ENCODE data around the gene SLC22A3.

Gene SLC22A3

DNA sequence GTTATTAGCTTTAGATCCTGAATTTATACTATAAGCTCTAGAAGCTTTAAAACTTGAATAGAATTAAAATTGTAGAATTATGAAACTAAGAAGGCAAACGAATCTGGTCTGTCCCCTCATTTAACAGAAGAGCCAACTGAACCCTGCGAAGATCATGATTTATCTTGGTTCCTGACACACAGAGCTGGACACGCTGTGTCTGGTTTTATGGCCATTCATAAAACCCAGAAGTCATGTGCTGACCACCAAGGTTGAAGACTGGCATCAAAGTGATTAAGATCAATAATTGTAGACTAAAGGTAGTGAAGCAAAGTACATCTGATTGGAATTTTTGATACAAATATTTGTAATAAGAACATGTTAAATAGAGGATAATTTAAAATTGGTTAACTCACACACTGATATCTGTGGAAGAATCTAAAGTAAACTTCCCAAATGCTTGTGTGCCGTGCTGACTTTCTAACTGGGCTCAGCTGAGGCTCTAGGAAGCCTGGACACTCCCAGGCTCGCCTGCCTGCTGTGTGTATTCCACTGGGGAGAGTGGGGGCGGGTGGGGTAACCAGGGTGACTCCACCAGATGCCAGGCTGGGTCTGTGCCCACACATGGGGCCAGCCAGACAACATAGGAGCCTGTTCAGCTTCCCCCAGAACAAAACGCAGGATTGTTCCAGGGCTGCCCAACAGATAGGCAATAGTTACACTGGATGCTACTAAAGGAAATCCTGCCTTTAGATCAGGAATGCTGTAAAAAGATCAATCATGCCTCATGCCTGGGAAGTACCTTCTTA is 42.1 kb upstream of the SLC22A3 start:
- ChIA-PET CTCF (no interaction called here), POLR2A (no interaction called here)
- TF ChIP-seq LEF1 (IDR thresholded peaks at IDR 0.05; ENCODE audit: borderline replicate concordance) (no peak), ARNT (IDR thresholded peaks at IDR 0.05) (no peak), ZNF384 (IDR thresholded peaks at IDR 0.05) (no peak), TARDBP (IDR thresholded peaks at IDR 0.05) (no peak), FOXA1 (IDR thresholded peaks at IDR 0.05) (no peak), HDGF (IDR thresholded peaks at IDR 0.05; ENCODE audit: borderline replicate concordance) (no peak), L3MBTL2 (conservative IDR thresholded peaks at IDR 0.05) (no peak), ELF4 (IDR thresholded peaks at IDR 0.05) (no peak), SP1 (IDR thresholded peaks at IDR 0.05) (no peak), BHLHE40 (IDR thresholded peaks at IDR 0.05; ENCODE audit: borderline replicate concordance) (no peak), FOXK2 (IDR thresholded peaks at IDR 0.05) (no peak), NFRKB (IDR thresholded peaks at IDR 0.05) (no peak), SUZ12 (IDR thresholded peaks at IDR 0.05) (no peak)
- TF ChIP-seq, protein P1, sequence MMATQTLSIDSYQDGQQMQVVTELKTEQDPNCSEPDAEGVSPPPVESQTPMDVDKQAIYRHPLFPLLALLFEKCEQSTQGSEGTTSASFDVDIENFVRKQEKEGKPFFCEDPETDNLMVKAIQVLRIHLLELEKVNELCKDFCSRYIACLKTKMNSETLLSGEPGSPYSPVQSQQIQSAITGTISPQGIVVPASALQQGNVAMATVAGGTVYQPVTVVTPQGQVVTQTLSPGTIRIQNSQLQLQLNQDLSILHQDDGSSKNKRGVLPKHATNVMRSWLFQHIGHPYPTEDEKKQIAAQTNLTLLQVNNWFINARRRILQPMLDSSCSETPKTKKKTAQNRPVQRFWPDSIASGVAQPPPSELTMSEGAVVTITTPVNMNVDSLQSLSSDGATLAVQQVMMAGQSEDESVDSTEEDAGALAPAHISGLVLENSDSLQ (IDR thresholded peaks at IDR 0.05): no peak
- DNase-seq (ENCODE audit: extremely low spot score): no peak

DNA sequence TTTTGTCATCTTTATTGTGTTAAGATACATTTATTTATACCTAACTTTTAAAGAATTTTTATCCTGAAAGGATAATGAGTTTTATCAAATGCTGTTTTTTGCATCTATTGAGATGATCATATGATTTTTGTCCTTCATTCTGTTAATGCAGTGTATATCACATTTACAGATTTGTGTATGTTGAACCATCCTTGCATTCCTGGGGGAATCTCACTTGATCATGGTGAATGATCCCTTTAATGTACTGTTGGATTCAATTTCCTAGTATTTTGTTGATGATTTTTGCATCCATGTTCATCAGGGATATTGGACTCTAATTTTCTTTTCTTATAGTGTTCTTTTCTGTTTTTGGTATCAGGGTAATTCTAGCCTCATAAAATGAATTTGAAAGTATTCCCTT is 38.5 kb upstream of the SLC22A3 start:
- POLR2A ChIA-PET: no interaction called here
- DNase-seq (ENCODE audit: extremely low spot score): no peak
- CTCF ChIA-PET: no interaction called here
- no peak for TF ChIP-seq L3MBTL2 (conservative IDR thresholded peaks at IDR 0.05)

DNA sequence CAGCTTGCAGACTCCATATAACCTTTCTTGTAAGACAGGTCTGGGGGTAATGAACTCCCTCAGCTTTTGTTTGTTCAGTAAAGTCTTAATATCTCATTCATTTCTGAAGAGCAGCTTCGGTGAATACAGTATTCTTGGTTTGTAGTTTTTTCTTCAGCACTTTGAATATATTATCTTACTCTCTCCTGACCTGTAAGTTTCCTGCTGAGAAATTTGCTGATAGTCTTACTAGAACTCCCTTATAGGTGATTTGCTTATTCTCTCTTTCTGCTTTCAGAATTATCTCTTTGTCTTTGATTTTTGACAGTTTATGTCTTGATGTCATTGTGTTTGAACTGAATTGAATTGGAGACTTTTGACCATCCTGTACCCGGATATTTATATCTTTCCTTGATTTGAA is 35.3 kb upstream of the SLC22A3 start:
- POLR2A ChIA-PET: no interaction called here
- CTCF ChIA-PET: no interaction called here
- no peak for DNase-seq (ENCODE audit: extremely low spot score)
- TF ChIP-seq ZNF384 (IDR thresholded peaks at IDR 0.05) (no peak), FOXA1 (IDR thresholded peaks at IDR 0.05) (no peak), ELF4 (IDR thresholded peaks at IDR 0.05) (no peak), CTBP1 (IDR thresholded peaks at IDR 0.05; ENCODE audit: borderline replicate concordance) (no peak), NFRKB (IDR thresholded peaks at IDR 0.05) (no peak), SP1 (IDR thresholded peaks at IDR 0.05) (no peak)
- TF ChIP-seq, protein P1 (IDR thresholded peaks at IDR 0.05): no peak

DNA sequence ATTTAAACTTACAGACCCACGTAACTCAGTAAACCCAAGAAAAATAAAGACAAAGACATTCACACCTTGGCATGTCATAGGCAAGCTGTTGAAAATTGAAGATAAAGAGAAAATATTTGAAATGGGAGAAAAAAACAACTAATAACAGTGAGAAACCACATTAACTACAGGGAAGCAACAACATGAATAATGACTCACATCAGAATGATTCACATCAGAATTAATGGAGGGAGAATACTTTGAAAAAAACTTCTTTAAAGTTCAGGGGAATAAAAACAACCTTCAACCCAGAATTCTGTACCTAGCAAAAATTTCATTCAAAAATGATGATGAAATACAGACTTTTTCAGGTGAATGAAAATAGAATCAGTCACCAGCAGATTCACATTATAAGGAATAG is 32.9 kb upstream of the SLC22A3 start:
- no peak for DNase-seq (ENCODE audit: extremely low spot score)
- POLR2A ChIA-PET: no interaction called here
- TF ChIP-seq LEF1 (IDR thresholded peaks at IDR 0.05; ENCODE audit: borderline replicate concordance) (no peak), SUZ12 (IDR thresholded peaks at IDR 0.05) (no peak), SP1 (IDR thresholded peaks at IDR 0.05) (no peak), NFRKB (IDR thresholded peaks at IDR 0.05) (no peak), L3MBTL2 (conservative IDR thresholded peaks at IDR 0.05) (no peak), ELF4 (IDR thresholded peaks at IDR 0.05) (no peak), TARDBP (IDR thresholded peaks at IDR 0.05) (no peak), CTBP1 (IDR thresholded peaks at IDR 0.05; ENCODE audit: borderline replicate concordance) (no peak), ZNF384 (IDR thresholded peaks at IDR 0.05) (no peak), ARNT (IDR thresholded peaks at IDR 0.05) (no peak), FOXK2 (IDR thresholded peaks at IDR 0.05) (no peak), FOXA1 (IDR thresholded peaks at IDR 0.05) (no peak), BHLHE40 (IDR thresholded peaks at IDR 0.05; ENCODE audit: borderline replicate concordance) (no peak), FOXM1 (IDR thresholded peaks at IDR 0.05; ENCODE audit: borderline replicate concordance) (no peak), HDGF (IDR thresholded peaks at IDR 0.05; ENCODE audit: borderline replicate concordance) (no peak)
- TF ChIP-seq, protein P1 (IDR thresholded peaks at IDR 0.05): no peak
- CTCF ChIA-PET: no interaction called here

DNA sequence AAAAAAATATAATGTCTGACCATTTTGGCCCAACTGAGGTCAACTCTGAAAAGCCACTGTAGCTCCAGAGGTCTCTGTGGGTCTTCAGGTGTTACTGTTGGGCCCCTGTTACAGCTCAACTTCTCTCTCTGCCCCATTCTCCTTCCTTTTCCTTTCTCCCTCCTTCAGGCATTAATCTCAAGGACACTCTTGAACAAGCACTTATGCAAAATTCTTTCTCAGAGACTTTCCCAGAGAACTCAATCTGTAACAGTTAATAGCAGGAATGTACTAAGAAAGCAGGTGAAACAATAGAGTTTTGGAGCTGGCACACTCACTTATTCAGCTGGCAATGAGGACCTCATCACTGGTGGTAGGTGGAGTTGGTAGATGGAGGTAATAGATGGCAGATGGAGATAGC is 31.9 kb upstream of the SLC22A3 start:
- TF ChIP-seq ELF4 (IDR thresholded peaks at IDR 0.05): no peak
- TF ChIP-seq TARDBP (IDR thresholded peaks at IDR 0.05): no peak
- TF ChIP-seq LEF1 (IDR thresholded peaks at IDR 0.05; ENCODE audit: borderline replicate concordance): no peak
- no peak for TF ChIP-seq FOXM1 (IDR thresholded peaks at IDR 0.05; ENCODE audit: borderline replicate concordance)
- TF ChIP-seq FOXA1 (IDR thresholded peaks at IDR 0.05): no peak
- TF ChIP-seq ARNT (IDR thresholded peaks at IDR 0.05): no peak
- TF ChIP-seq FOXK2 (IDR thresholded peaks at IDR 0.05): no peak
- no peak for TF ChIP-seq CTBP1 (IDR thresholded peaks at IDR 0.05; ENCODE audit: borderline replicate concordance)

DNA sequence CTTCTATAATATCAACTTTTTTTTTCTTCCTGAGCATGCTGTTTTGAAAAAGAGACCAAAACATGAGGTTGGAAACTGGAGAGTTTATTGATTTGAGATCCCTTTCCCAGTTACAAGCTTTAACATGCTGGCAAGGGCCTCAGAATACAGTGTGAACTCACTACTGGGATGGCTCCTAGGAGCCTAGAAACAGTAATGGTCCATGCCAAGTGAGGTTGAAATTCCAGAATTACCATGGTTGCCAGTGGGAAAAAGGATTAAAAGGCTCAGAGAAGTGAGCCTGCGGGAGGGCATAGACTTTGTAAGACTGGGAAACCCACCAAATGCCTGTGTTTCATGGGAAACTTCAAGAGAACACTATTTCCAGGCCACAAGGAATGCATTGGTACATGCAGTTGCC is 28.9 kb upstream of the SLC22A3 start:
- TF ChIP-seq, protein P1 (IDR thresholded peaks at IDR 0.05): no peak
- no peak for TF ChIP-seq FOXK2 (IDR thresholded peaks at IDR 0.05)
- no peak for TF ChIP-seq SP1 (IDR thresholded peaks at IDR 0.05)
- no peak for TF ChIP-seq BHLHE40 (IDR thresholded peaks at IDR 0.05; ENCODE audit: borderline replicate concordance)
- no peak for TF ChIP-seq FOXA1 (IDR thresholded peaks at IDR 0.05)
- TF ChIP-seq TARDBP (IDR thresholded peaks at IDR 0.05): no peak
- TF ChIP-seq NFRKB (IDR thresholded peaks at IDR 0.05): no peak
- no peak for DNase-seq (ENCODE audit: extremely low spot score)
- ChIA-PET CTCF (no interaction called here), POLR2A (no interaction called here)

More for the DNA sequence above, 31.9 kb upstream of the SLC22A3 start:
- CTCF ChIA-PET: no interaction called here
- POLR2A ChIA-PET: no interaction called here
- no peak for DNase-seq (ENCODE audit: extremely low spot score)
